H1 (cell line): ENCODE measurements around the gene TP53I3. TPM values are rescaled to one million over a fixed set of nuclear protein-coding genes. Genes with fewer than 3 reads are reported as not detected.

Experiments used
- CTCF ChIA-PET: fragments of 300-600 bp; sonication (Branson Sonifier 250); formaldehyde crosslinking; loops from one replicate; lab custom pipeline; 2021; ENCODE audit not compliant: partially characterized antibody; lab: Charles Lee
- POLR2A ChIA-PET: fragments of 300-600 bp; sonication (Branson Sonifier 250); formaldehyde crosslinking; loops from one replicate; lab custom pipeline; 2021; ENCODE audit warnings: inconsistent platforms; ENCODE audit not compliant: partially characterized antibody; lab: Charles Lee
- DNase-seq, 2 experiments: peaks; one replicate each; pipeline versions ENCODE4 v3.0.0 to v3.0.0-alpha.2; 2010 to 2022; ENCODE audit warnings: low spot score in 2 of 2, low read depth in 1 of 2, mixed read lengths in 1 of 2
- FAIRE-seq: peaks from 2 replicates; lab custom pipeline; 2011; peaks lifted over from hg19 to GRCh38; lab: Jason Lieb, UNC
- H2AFZ ChIP-seq: 2 replicates; pipeline ENCODE4 v1.8.1; 2012; ENCODE audit warnings: low read length, inconsistent platforms
- H2AK5ac ChIP-seq: 2 replicates; pipeline ENCODE4 v1.6.1; 2013; ENCODE audit warnings: low read depth, low read length
- H2BK120ac ChIP-seq: replicated peaks from 2 replicates; pipeline ENCODE3; 2013; ENCODE audit warnings: low read depth, low read length, inconsistent platforms
- H2BK12ac ChIP-seq: 2 replicates; pipeline ENCODE4 v1.6.1; 2013; ENCODE audit warnings: low read depth, low read length
- H2BK15ac ChIP-seq: 2 replicates; pipeline ENCODE4 v1.6.1; 2013; ENCODE audit warnings: low read length
- H2BK20ac ChIP-seq: 2 replicates; pipeline ENCODE4 v1.6.1; 2013; ENCODE audit warnings: low read length
- H2BK5ac ChIP-seq: 2 replicates; pipeline ENCODE4 v1.6.1; 2013; ENCODE audit warnings: low read depth, low read length
- H3K14ac ChIP-seq: 2 replicates; pipeline ENCODE4 v1.6.1; 2013; ENCODE audit warnings: inconsistent platforms; ENCODE audit not compliant: insufficient read length
- H3K18ac ChIP-seq: 2 replicates; pipeline ENCODE4 v1.6.1; 2013; ENCODE audit warnings: low read length; ENCODE audit errors: extremely low read depth
- H3K23ac ChIP-seq: 2 replicates; pipeline ENCODE4 v1.6.1; 2013; ENCODE audit warnings: inconsistent platforms; ENCODE audit not compliant: insufficient read length
- H3K23me2 ChIP-seq: 2 replicates; pipeline ENCODE4 v1.6.1; 2013; ENCODE audit warnings: low read depth, low read length
- H3K27ac ChIP-seq: 2 replicates; pipeline ENCODE4 v1.6.1; 2011; ENCODE audit warnings: low read depth, low read length, inconsistent platforms
- H3K27me3 ChIP-seq, 4 experiments: replicated peaks in 1 of 4; 1 replicate in 1 of 4; 2 replicates in 3 of 4; pipeline versions ENCODE4 v1.6.1 to v1.8.1; 2011 to 2013; ENCODE audit warnings: low read length in 3 of 4, mild to moderate bottlenecking in 3 of 4, inconsistent platforms in 2 of 4, mixed read lengths in 2 of 4, moderate library complexity in 1 of 4; ENCODE audit not compliant: control insufficient read depth in 3 of 4, insufficient read depth in 3 of 4; ENCODE audit errors: extremely low read depth in 1 of 4
- H3K36me3 ChIP-seq, 4 experiments: 2 replicates each; pipeline versions ENCODE4 v1.6.1 to v1.8.1; 2011 to 2013; ENCODE audit warnings: mild to moderate bottlenecking in 4 of 4, low read length in 3 of 4, moderate library complexity in 2 of 4, control low read depth in 1 of 4, inconsistent platforms in 1 of 4; ENCODE audit not compliant: insufficient read depth in 4 of 4, control insufficient read depth in 2 of 4
- H3K4ac ChIP-seq: replicated peaks from 2 replicates; pipeline ENCODE3; 2013; ENCODE audit warnings: low read length, low read depth, mixed read lengths, inconsistent platforms; ENCODE audit not compliant: insufficient read length
- H3K4me1 ChIP-seq, 4 experiments: replicated peaks in 1 of 4; 1 replicate in 1 of 4; 2 replicates in 3 of 4; pipeline versions ENCODE4 v1.6.1 to v1.8.1; 2011 to 2013; ENCODE audit warnings: low read length in 3 of 4, inconsistent platforms in 2 of 4, mixed read lengths in 1 of 4; ENCODE audit not compliant: insufficient read depth in 4 of 4, control insufficient read depth in 3 of 4
- H3K4me2 ChIP-seq, 2 experiments: 2 replicates each; pipeline versions ENCODE4 v1.6.1 to v1.8.1; 2011 to 2013; ENCODE audit warnings: low read depth in 2 of 2, low read length in 2 of 2, control low read depth in 1 of 2, inconsistent platforms in 1 of 2, mild to moderate bottlenecking in 1 of 2; ENCODE audit not compliant: insufficient read depth in 1 of 2
- H3K4me3 ChIP-seq, 4 experiments: fragments of 200-600, 300-600 bp in 1 of 4; sonication (generic), shearing (Covaris generic), sonication (Bioruptor Twin) in 1 of 4; 2 replicates each; pipeline versions ENCODE4 v1.5.1 to v1.8.1; 2011 to 2016; ENCODE audit warnings: low read length in 4 of 4, low read depth in 3 of 4, control low read depth in 2 of 4, inconsistent platforms in 2 of 4, mild to moderate bottlenecking in 2 of 4, mixed read lengths in 1 of 4, moderate library complexity in 1 of 4; ENCODE audit not compliant: insufficient read depth in 2 of 4; ENCODE audit errors: extremely low read depth in 1 of 4
- H3K56ac ChIP-seq: replicated peaks from 2 replicates; pipeline ENCODE3; 2013; ENCODE audit warnings: low read depth, mild to moderate bottlenecking, mixed read lengths, low read length, inconsistent platforms; ENCODE audit not compliant: insufficient read length
- H3K79me1 ChIP-seq: 2 replicates; pipeline ENCODE4 v1.6.1; 2013; ENCODE audit warnings: low read depth, low read length, control low read depth
- H3K79me2 ChIP-seq, 2 experiments: 2 replicates each; pipeline versions ENCODE4 v1.6.1 to v1.8.1; 2012 to 2013; ENCODE audit warnings: low read length in 2 of 2, mild to moderate bottlenecking in 2 of 2, inconsistent platforms in 1 of 2; ENCODE audit not compliant: insufficient read depth in 2 of 2, control insufficient read depth in 1 of 2
- H3K9ac ChIP-seq, 4 experiments: replicated peaks in 1 of 4; 1 replicate in 1 of 4; 2 replicates in 3 of 4; pipeline versions ENCODE4 v1.6.1 to v1.8.1; 2011 to 2013; ENCODE audit warnings: low read depth in 3 of 4, low read length in 3 of 4, control low read depth in 2 of 4, mild to moderate bottlenecking in 2 of 4, moderate library complexity in 2 of 4, inconsistent platforms in 1 of 4; ENCODE audit errors: extremely low read depth in 1 of 4
- H3K9me3 ChIP-seq, 2 experiments: 2 replicates each; pipeline versions ENCODE4 v1.6.1 to v1.8.1; 2012 to 2013; ENCODE audit warnings: mild to moderate bottlenecking in 2 of 2, moderate library complexity in 2 of 2, control low read depth in 1 of 2, inconsistent platforms in 1 of 2, low read depth in 1 of 2, low read length in 1 of 2, mixed read lengths in 1 of 2; ENCODE audit not compliant: insufficient read depth in 2 of 2
- H4K20me1 ChIP-seq, 2 experiments: replicated peaks in 1 of 2; 2 replicates each; pipeline versions ENCODE3 to v1.8.1; 2011 to 2013; ENCODE audit warnings: inconsistent platforms in 2 of 2, low read length in 2 of 2, mild to moderate bottlenecking in 1 of 2; ENCODE audit not compliant: insufficient read depth in 2 of 2, control insufficient read depth in 1 of 2
- H4K5ac ChIP-seq: 2 replicates; pipeline ENCODE4 v1.6.1; 2013; ENCODE audit warnings: low read length, low read depth, mixed read lengths, inconsistent platforms; ENCODE audit not compliant: insufficient read length
- H4K8ac ChIP-seq: 2 replicates; pipeline ENCODE4 v1.8.0; 2013; ENCODE audit warnings: mild to moderate bottlenecking, moderate library complexity, low read length, inconsistent platforms; ENCODE audit not compliant: insufficient read depth; ENCODE audit errors: extremely low read depth
- H4K91ac ChIP-seq: replicated peaks from 2 replicates; pipeline ENCODE3; 2013; ENCODE audit warnings: low read length, mixed read lengths, inconsistent platforms; ENCODE audit not compliant: insufficient read length
- FOSL1 ChIP-seq: IDR thresholded peaks from 2 replicates; pipeline ENCODE4 v1.6.1; 2011; ENCODE audit warnings: mild to moderate bottlenecking, low read depth, low read length, moderate library complexity; ENCODE audit not compliant: insufficient read depth
- KDM1A ChIP-seq: fragments of 200-600, 300-600 bp; sonication (generic); IDR thresholded peaks from 2 replicates; pipeline ENCODE4 v1.7.1; 2016; ENCODE audit warnings: mild to moderate bottlenecking, low read length, borderline replicate concordance
- WGBS, 2 experiments: shearing (Covaris generic) in 1 of 2; methylation state at CpG; one replicate each; pipeline versions ENCODE4 v1.1.6 to v1.1.7; 2013 to 2015; ENCODE audit warnings: low lambda C conversion rate in 2 of 2, mixed read lengths in 2 of 2, inconsistent platforms in 1 of 2, low coverage in 1 of 2, missing lambda C conversion rate in 1 of 2; ENCODE audit not compliant: insufficient replicate concordance in 2 of 2, insufficient coverage in 1 of 2, insufficient read length in 1 of 2; ENCODE audit errors: extremely low coverage in 1 of 2, missing lambda C conversion rate in 1 of 2; 5-methylcytosine and 5-hydroxymethylcytosine counted together
- polyA plus RNA-seq, 7 experiments: library from polyadenylated mRNA; depleted of rRNA in 3 of 7; stranded (reverse) in 5 of 7; unstranded in 2 of 7; fragments of >200 nt in 5 of 7; fragments of 200-250 nt in 2 of 7; gene quantifications; 1 replicate in 5 of 7; 2 replicates in 1 of 7; 4 replicates in 1 of 7; pipeline versions ENCODE4 v1.2.1 to v1.2.3, GENCODE V29; 2011 to 2013; ENCODE audit warnings: missing spikeins in 2 of 7, mixed read lengths in 2 of 7
- total RNA-seq: library from RNA; stranded (reverse); fragmentation: NEBNext Ultra II Directional; extraction: Animal tissue kit (Norgen Biotek cat#: 25700); gene quantifications from 2 replicates; pipeline ENCODE4 v1.2.1, GENCODE V29; 2021

The TP53I3 gene
- total and polyA plus RNA-seq, 2 of the 8 experiments (the other 6 are each of a cell fraction or from before 2014, with no cell fraction given), result 29.4 to 34.5 TPM

DNA sequence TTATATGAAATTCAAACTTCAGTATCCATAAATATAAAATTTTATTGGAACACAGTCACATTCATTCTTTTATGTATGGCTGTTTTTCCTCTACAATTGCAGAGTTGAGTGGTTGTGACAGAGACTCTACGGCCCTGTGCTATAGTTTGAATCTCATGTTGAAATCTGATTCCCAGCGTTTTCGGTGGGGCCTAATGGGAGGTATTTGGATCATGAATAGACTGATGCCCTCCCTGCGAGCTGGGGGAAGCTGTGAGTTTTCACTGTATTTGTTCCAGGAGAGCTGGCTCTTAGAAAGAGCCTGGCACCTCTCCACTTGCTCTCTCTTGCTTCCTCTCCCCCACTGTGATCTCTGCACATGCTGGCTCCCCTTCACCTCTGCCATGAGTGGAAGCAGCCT lies 36.8 kb upstream of the TP53I3 start:
- no peak overlapping the region for H3K27ac ChIP-seq
- no peaks in the 10 kb centered on the region for H3K9me3 ChIP-seq
- H4K20me1 ChIP-seq, result no peaks in the 10 kb centered on the region
- peaks cover 4 to 7% (median 6%) of the 10 kb centered on the region in 4 experiments; a peak in 6 of 7 replicates for H3K4me1 ChIP-seq
- H3K4me2 ChIP-seq, result peak overlapping the region in 1 of 2 experiments; percentile 24; a peak in 2 of 4 replicates
- no peak overlapping the region for H2BK15ac ChIP-seq
- H4K91ac ChIP-seq, result no peak overlapping the region
- no peak overlapping the region for H2AFZ ChIP-seq
- no peak overlapping the region for H2BK120ac ChIP-seq
- no peaks in the 10 kb centered on the region for H3K79me2 ChIP-seq
- CTCF ChIA-PET, result interaction anchor here (0.7 to 2.3 kb wide), 4 partner anchors 10 to 38 kb away, joined by 3 to 9 read pairs (median 6); no protein-coding TSS in a partner anchor
- H3K4me3 ChIP-seq, result no peak overlapping the region
- H2BK5ac ChIP-seq, result no peak overlapping the region
- H2BK20ac ChIP-seq, result no peak overlapping the region
- H3K18ac ChIP-seq, result peak overlapping the region; percentile 25; the same call in 1 of the 2 replicates
- H2BK12ac ChIP-seq, result no peak overlapping the region
- no peak overlapping the region for H2AK5ac ChIP-seq
- 50% methylated on average over 4 of the region's 4 CpGs; no CpG with 5 or more reads in 1 of the 2 experiments for WGBS, 2 experiments
- H3K27me3 ChIP-seq, result peaks cover 0 to 10% (median 4%) of the 10 kb centered on the region in 4 experiments; a peak in 4 of 7 replicates
- no peak overlapping the region for H4K5ac ChIP-seq
- H3K23ac ChIP-seq, result no peak overlapping the region
- no peak overlapping the region for H3K14ac ChIP-seq
- H3K4ac ChIP-seq, result no peak overlapping the region
- DNase-seq, result no peak
- POLR2A ChIA-PET, result interaction anchor here (1.5 to 2.0 kb wide), 3 partner anchors 15 to 42 kb away, joined by 3 to 24 read pairs (median 3); partner anchors contain the start of gene TP53I3
- no peak overlapping the region for H3K56ac ChIP-seq
- no peaks in the 10 kb centered on the region for H3K36me3 ChIP-seq
- FAIRE-seq, result no peak
- peaks cover 3% of the 10 kb centered on the region for H3K23me2 ChIP-seq
- H3K9ac ChIP-seq, result no peak overlapping the region
- H4K8ac ChIP-seq, result no peak overlapping the region
- no peaks in the 10 kb centered on the region for H3K79me1 ChIP-seq
- TF ChIP-seq FOSL1 (no peak), KDM1A (no peak)
